Measurements from ENCODE around the gene SOCS7.

GRCh38 chr17:38327936-38328335, 23.7 kb upstream of the SOCS7 start:
- TF ChIP-seq CTCF (IDR thresholded peaks at IDR 0.05) (no peak), POLR2A (IDR thresholded peaks at IDR 0.05) (no peak)
